HuH-7 (cell line): ENCODE results near the gene CT83.
A peak's percentile ranks its signal among the peaks of the same experiment; 100 is the strongest.

ENCODE experiments used
- DNase-seq: peaks from one replicate; pipeline ENCODE4 v3.0.0; 2011; ENCODE audit warnings: low spot score

The CT83 gene

GRCh38 chrX:116462822-116463221, at the start of gene CT83:
Gene CT83, minus strand, starts transcription at chrX:116462976. Its CDS starts 120 bp downstream, at chrX:116462856.
- DNase-seq: no peak

- DNase-seq: no peak
Measured at GRCh38 chrX:116499780-116500179, 37.0 kb upstream of the CT83 start.

DNA sequence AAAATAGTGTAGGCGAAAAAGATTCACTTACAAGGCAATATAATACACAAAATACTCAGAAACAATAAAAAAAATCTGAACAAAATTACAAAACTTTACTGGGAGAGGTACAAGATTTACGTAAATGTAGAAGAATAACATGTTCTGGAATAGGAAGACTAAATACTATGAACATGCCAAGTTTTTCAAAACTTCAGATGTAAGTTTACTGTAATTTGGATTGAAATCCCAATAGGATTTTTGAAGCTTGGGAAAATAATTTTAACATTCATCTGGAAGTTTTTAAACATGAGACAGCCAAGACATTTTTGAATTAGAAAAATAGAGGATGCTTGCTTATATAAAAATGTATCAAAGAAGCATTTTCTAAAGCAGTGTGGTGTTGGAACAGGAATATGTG, 30.5 kb upstream of the CT83 start:
- no peak for DNase-seq

DNA sequence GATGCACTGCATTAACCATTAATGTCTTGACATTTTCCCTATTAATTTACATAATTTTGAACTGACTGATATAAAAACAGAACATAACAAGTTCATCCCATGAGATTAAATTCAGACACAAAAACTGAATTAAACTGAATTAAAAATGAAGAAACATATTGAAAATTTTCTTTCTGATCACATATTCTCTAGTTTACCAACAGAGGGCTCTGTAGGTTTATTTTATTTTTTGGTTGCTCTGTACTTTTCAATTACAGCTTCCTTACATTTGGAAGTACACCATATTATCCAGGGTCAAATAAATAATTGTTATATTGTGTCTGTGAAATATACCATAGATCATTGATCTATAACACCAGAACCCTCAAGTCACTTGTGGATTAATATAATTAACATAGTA, 27.3 kb upstream of the CT83 start:
- DNase-seq: no peak

DNA sequence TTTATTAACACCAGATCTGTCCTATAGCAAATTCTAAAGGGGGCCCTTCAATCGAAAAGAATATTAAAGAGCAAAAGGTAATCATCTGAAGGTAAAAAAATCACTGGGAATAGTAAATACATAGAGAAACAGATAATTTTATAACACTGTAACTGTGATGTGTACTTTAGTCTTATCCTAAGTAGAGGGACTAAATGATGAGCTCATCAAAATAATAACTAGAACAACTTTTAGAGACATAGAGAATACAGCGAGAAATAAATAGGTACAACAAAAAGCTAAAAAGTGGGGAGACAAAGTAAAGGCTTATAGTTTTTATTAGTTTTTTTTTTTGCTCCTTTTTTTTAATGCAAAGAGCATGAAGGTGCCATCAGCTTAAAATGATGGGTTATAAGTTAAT, 17.3 kb upstream of the CT83 start:
- DNase-seq: no peak

GRCh38 chrX:116449156-116449555, 13.6 kb downstream of the CT83 start:
- peak; percentile 7 for DNase-seq

DNA sequence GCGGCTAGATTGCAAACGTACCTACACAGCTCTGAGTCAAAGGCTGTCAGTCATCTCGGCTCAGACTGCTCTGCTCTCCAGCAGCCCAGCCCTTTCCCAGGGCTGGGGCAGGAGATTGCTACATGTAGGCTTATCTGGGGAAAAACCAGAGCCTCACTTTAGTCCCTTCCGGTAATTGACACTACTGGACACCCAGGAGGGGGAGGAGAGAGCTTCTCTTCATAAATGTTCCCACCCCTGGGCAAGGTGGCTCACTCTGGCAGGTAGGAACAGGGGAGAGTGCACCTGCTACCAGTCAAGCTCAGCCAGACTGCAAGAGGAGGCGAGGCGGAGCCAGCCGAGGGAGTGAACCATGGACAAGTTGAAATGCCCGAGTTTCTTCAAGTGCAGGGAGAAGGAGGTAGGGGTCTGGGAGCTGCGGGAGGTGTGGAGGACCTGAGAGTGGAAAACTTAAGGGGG, 26.4 kb downstream of the CT83 start, which contains the start of gene SLC6A14:
SLC6A14 (plus strand) TSS at position 249 of the 459 bp plus-strand sequence; CDS start at position 353, 104 bp downstream.
- peak; percentile 37 for DNase-seq

DNA sequence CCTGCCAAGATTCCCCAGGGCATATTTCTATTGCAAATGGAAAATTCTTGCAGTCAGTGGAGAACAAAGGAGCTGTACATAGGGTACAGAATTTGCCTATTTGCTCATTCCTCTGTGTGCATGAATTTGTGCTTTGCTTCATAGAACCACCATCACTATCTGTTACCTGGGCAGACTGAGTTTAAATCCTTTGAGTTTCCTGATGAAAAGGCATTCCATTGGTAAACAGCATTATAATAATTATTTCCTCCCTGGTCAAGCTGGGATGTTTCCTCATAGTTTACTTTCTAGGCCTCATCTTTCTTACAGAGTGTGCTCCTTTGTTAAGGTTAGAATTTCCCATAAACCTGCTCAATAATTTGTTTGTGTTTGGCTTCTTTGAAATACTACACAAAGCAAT, 27.2 kb downstream of the CT83 start:
- peak; percentile 10 for DNase-seq

DNA sequence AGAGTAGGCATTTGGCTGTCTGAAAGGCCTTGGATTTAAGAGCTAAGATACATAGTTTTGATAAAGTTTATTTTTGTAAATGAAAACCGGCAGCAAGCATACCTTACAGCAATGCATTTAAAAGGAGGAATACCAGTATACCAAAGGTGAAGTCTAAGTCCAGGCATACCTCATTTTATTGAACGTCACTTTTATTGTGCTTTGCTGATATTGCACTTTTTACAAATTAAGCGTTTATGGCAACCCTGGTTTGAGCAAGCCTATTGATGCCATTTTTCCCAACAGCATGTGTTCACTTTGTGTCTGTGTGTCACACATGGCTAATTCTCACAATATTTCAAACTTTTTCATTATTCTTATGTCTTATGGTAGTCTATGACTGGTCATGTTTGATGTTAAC, 34.8 kb downstream of the CT83 start:
- DNase-seq: no peak

DNA sequence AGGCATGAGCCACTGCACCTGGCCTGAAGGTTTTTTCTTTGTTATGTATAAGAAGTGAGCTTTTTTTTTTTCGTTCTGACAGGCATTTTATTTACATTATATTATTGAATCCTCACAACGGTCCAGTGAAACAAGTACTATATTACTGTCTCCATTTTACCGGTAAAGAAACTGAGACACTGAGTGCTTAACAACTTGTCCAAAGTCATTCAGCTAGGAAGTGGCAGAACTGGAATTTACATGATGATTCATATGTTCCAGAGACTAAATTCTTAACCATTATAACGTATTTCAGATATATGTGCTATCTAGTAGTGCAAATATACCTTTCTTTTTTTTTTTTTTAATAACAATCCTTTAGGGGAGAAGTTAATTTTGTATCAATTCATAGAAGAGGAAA, 44.8 kb downstream of the CT83 start:
- DNase-seq: no peak

GRCh38 chrX:116417214-116417613, 45.6 kb downstream of the CT83 start:
- no peak for DNase-seq

- DNase-seq: no peak
Measured at GRCh38 chrX:116413273-116413672, 49.5 kb downstream of the CT83 start.
